Stimulated activated CD4-positive, alpha-beta T cell treated with anti-CD3 and anti-CD28 coated beads, Interleukin-15, amount 100 ng/mL, for 1 hour (primary cell): ENCODE data around the gene SHC2.
"Not testable (repeated sequence)": the region's sequence is repeated elsewhere in the genome, so short reads cannot be mapped to it uniquely, and the experiment has no call there.

Source experiments
- DNase-seq, 2 donors: peaks; one replicate each; pipeline ENCODE4 v3.0.0-alpha.2; 2020; ENCODE audit warnings: low read depth in 1 of 2, low spot score in 1 of 2

Gene SHC2

DNA sequence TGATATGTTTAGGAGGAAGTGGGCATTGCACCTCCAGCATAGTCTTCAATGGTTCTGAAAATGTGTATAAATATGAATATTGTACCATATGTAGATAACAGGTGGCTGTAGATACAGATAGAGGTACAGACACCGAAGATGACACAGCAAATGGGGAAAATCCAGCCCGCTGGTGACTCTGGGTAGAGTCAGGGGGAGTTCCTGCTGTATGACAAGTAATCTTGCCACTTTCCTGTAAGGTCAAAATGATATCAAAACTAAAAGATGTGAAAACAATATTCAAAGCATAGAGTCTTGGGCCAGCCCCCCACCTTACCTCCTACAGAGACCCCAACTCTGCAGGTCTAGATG lies 69.7 kb downstream of the SHC2 start:
- no peak for DNase-seq

DNA sequence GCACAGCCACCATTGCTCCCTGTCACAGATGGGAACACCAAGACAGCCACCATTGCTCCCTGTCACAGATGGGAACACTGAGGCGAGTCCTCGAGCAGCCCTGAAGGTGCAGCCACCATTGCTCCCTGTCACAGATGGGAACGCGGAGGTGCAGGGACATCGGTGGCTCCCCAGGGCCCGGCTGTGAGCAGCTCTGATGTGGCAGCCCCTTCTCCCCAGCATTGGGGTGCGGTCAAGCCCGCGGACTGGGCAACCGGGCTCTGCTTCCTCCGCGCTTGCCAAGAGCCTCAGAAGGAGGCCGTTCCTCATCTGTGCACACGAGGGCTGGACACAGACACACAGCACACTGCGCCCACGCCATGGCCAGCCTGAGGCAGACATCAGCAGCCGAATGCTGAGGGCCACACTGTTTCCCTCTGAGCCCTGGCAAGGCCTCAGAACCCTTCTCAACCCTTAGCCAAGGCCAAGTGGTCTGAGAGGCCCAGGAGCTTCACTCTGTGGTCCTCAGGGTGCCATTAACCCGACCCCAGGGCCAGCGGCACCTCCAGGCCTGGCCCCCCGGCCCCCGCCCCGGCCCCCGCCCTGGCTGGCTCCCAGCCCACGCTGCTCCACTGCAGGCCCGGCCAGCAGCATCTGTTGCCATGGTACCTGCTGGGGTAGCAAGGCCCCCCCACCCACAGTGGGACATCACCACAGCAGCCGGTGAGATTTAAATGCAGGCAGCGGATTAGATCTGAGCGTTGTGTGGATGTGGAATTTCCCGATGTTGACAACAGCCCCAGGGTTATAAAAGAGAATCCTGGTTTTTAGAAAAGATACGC lies 70.2 kb downstream of the SHC2 start:
- DNase-seq = no peak

DNA sequence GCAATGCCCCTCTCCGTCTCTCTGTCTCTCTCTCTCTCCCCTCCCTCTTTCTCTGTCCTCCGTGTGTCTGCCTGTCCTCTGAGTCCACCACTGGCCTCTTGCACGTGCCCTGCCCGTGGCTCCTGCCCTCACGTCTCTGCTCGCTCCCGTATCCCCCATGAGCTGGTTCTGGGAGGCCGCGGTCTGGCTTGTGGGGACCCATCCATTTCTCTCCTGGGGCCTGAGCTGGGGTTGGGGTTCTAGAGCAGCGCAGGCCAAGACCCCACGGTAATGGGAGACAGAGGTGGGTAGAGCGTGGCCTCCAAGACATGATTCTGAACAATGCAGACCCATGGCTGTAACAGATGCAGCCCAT lies 70.9 kb downstream of the SHC2 start:
- no peak for DNase-seq

DNA sequence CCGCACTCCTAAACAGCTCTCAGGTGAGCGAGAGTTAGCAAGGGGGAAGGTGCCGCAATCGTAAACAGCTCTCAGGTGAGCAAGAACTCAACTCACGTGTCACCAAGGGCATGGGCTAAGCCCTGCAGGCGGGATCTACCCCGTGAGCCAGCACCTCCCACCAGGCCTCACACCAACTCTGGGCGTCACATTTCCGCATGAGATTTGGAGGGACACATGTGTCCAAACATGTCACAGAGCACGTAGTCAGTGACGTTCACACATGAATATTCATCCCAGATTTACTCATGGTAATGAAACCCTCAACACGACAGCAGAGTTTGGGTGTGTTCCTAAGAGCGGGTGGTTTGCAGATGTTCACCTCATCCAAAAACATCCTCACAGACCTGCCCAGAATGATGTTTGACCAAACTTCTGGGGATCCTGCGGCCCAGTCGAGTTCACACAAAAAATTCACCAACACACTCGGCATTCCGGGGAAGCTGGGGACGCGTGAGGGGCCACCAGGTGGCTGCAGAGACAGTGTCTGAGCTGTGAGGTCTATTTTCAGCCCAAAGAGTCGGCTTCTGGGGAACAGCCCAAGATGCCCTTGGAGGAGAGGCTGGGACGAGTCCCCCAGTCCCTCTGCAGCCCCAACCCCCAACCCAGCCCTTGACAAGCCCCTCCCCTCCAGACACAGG lies 71.4 kb downstream of the SHC2 start:
- no peak for DNase-seq

DNA sequence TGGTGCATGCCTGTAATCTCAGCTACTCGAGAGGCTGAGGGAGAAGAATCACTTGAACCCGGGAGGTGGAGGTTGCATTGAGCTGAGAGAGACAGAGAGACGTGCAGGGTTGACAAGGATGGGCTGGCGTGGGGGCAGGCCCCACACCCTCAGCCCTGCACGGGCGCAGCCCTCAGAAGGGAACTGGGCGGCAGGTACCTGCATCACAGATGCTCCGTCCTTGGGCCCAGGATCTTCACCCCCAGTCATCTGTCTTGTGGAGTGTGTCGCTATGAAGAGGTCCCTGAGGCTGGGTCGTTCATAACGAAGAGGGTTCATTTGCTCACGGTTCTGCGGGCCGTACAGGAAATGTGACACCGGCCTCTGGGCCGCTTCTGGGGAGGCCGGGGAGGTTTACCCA lies 72.1 kb downstream of the SHC2 start:
- no peak for DNase-seq

DNA sequence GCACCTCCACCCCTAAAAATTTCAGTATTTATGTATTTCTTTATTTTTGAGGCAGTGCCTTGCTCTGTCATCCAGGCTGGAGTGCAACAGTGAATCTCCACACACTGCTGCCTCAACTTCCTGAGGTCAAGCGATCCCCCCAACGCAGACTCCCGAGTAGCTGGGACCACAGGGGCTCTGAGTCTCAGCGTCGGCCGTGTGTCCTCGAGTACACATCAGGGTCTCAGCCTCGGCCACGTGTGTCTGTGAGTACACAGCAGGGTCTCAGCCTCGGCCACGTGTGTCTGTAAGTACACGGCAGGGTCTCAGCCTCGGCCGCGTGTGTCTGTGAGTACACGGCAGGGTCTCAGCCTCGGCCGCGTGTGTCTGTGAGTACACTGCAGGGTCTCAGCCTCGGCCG lies 73.1 kb downstream of the SHC2 start:
- DNase-seq = no peak

DNA sequence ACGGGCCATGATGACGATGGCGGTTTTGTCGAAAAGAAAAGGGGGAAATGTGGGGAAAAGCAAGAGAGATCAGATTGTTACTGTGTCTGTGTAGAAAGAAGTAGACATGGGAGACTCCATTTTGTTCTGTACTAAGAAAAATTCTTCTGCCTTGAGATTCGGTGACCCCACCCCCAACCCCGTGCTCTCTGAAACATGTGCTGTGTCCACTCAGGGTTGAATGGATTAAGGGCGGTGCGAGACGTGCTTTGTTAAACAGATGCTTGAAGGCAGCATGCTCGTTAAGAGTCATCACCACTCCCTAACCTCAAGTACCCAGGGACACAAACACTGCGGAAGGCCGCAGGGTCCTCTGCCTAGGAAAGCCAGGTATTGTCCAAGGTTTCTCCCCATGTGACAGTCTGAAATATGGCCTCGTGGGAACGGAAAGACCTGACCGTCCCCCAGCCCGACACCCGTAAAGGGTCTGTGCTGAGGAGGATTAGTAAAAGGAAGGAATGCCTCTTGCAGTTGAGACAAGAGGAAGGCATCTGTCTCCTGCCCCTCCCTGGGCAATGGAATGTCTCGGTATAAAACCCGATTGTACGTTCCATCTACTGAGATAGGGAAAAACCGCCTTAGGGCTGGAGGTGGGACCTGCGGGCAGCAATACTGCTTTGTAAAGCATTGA lies 74.1 kb downstream of the SHC2 start:
- DNase-seq = not testable (repeated sequence)

DNA sequence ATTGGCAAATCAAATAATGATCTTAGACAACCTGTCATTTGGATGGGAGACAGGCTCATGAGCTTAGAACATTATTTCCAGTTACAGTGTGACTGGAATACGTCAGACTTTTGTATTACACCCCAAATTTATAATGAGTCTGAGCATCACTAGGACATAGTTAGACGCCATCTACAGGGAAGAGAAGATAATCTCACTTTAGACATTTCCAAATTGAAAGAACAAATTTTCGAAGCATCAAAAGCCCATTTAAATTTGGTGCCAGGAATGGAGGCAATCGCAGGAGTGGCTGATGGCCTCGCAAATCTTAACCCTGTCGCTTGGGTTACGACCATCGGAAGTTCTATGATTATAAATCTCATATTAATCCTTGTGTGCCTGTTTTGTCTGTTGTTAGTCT lies 74.6 kb downstream of the SHC2 start:
- not testable (repeated sequence) for DNase-seq

DNA sequence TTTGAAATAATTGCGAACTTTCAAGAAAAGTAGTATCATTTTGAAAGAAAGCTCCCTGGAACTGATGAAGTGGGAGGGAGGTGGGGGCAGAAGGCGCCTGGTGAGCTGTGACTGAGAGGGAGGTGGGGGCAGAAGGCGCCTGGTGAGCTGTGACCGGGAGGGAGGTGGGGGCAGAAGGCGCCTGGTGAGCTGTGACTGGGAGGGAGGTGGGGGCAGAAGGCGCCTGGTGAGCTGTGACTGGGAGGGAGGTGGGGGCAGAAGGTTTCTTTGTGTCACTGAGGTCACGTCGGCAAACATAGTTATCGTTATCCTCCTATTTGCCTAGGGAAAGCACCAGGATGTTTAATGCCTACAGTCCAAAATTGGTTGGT lies 76.0 kb downstream of the SHC2 start:
- no peak for DNase-seq

DNA sequence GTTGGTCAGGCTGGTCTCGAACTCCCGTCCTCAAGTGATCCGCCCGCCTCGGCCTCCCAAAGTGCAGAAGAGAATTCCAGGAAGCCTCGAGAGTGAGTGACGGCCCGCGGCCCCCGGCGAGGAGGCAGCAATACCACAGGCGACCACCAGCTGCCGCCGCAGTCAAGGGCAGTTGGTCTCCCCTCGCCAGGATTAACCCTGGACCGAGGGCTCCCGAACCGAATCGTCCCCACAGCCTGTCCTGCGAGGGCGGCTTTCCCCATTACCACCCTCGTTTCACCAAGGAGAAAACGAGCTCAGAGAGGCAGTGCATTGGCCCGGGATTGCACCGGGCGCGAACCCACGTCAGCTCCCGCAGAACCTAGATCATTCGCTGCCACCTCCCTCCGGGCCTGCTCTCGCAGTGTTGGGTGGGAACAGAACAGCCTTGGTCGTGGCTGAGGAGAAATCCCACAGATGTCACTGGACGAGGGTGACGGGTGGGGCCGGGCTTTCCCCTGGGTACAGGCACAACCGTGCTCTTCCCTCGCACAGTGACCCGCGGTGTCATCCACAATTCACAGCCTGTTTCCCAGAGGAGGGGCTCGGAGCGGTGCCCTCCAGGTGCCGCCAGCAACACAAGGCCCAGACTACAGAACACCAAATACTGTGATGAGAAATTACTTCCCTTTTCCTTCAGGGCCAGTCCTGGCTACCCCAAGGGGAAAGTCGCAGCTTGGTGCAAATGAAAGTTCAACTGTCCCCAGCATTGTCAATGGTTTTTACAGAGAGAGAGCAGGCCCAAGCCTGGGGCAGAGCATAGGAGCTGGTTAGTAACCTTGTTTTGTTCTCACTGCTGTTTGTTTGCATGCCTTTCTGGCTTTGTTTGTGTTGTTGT lies 76.7 kb downstream of the SHC2 start:
- no peak for DNase-seq

DNA sequence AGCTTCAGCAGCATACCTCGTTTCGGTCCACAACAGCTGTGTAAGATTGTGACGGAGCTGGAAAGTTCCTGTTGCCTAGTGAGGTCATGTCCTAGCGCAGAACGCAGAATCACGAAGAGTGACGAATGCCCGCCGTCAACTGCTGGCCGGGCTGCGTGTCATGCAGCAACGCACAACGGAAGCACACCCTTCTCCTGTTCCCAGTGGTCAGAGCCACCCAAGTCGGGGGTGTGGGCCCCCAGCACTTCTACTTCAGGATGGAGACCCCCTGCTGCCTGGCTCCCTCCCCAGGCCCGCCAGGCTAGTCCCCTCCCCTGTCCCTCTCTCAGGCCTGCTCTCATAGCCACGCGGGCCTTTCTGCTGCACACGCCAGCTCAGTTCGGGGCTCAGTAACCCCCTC lies 77.8 kb downstream of the SHC2 start:
- DNase-seq = no peak

DNA sequence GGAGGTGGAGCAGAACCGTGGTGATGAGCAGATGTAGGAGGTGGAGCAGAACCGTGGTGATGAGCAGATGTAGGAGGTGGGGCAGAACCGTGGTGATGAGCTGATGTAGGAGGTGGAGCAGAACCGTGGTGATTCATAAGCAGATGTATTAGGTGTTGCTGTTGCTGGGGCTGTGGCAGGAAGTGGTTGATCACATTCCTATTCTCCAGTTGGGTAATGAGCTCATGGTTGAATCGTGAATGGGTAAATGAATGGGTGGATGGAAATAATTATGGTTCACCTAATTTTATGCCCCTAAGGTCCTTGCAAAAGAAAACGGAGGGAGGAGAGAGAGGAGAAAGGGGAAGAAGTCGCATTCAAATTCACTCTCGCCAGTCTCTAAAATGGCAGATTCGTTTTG lies 78.3 kb downstream of the SHC2 start:
- not testable (repeated sequence) for DNase-seq

DNA sequence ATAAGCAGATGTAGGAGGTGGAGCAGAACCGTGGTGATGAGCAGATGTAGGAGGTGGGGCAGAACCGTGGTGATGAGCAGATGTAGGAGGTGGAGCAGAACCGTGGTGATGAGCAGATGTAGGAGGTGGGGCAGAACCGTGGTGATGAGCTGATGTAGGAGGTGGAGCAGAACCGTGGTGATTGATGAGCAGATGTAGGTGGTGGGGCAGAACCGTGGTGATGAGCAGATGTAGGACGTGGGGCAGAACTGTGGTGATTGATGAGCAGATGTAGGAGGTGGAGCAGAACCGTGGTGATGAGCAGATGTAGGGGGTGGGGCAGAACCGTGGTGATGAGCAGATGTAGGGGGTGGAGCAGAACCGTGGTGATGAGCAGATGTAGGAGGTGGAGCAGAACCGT lies 78.9 kb downstream of the SHC2 start:
- not testable (repeated sequence) for DNase-seq

DNA sequence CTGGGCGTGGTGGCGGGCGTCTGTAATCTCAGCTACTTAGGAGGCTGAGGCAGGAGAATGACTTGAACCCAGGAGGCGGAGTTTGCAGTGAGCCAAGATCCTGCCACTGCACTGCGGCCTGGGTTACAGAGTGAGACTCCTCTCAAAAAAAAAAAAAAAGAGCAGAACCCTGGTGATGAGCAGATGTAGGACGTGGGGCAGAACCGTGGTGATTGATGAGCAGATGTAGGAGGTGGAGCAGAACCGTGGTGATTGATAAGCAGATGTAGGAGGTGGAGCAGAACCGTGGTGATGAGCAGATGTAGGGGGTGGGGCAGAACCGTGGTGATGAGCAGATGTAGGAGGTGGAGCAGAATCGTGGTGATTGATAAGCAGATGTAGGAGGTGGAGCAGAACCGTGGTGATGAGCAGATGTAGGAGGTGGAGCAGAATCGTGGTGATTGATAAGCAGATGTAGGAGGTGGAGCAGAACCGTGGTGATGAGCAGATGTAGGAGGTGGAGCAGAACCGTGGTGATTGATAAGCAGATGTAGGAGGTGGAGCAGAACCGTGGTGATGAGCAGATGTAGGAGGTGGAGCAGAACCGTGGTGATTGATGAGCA lies 80.1 kb downstream of the SHC2 start:
- not testable (repeated sequence) for DNase-seq

DNA sequence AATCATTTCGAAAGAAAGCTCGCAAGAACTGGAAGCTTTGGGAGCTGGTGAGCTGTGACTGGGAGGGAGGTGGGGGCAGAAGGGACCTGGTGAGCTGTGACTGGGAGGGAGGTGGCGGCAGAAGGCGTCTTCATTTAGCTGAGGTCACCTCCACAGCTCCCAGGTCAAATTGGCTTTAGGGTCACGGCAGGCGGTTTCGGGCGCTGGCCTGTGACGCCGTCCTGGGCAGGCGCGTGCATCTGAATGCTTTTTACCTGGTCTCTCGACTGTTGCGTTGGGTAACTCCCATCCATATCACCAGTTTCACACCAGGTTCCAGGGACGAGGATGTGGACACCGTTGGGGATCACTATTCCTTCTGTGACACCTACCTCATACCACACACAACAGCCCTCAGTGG lies 81.0 kb downstream of the SHC2 start:
- DNase-seq = no peak

DNA sequence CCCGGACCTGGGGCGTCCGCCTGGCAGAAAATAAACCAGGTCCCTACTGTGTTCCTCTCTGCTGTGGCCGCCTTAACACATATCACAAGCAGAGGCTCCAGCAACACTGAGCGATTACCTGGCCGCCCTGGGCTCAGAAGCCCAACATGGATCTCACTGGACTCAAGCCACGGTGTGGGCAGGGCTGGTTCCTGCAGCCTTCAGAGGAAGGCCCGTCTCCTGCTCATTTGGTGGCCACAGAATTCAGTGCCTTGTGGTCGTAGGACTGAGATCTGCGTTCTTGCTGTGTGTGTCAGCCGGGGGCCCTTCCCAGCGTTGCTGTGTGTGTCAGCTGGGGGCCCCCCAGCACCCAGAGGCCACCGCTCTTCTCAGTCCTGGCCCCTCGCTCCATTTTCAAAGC lies 82.1 kb downstream of the SHC2 start:
- no peak for DNase-seq

DNA sequence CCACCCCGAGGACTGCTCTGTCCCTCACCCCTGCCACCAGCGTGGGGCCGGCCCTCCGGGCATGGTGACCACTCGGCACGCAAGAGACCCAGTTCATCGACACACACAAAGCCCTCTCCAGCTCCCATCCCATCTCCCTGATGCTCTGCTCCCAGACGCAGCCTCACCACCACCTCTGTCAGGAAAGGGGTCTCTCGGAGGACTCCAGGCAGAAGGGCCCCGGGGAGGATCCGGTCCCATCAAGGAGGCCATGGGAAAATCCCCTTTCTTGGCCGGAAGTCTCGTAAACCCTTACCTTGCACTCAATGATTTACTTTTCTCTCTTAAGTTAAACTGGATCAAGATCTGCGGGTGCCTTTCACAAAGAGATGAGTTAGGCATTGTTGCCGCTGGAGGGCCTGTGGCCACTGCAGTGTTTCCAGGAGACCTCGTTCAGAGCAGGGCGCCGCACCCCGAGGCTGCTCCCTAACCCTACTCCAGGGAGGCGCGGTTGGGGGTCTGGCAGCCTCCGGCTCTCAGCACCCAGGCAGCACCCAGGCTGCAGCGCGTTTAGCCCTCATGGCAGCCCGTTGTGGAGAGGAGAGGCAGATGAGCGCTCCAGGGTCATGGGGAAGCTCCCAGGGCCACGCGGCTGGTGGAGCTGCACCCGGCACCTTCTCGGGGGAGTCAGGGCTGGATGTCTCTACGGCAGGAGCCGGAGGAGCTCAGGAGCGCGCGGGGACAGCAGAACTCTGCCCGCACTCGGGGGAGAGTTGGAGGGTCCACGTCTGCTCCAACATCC lies 82.8 kb downstream of the SHC2 start:
- DNase-seq = no peak

DNA sequence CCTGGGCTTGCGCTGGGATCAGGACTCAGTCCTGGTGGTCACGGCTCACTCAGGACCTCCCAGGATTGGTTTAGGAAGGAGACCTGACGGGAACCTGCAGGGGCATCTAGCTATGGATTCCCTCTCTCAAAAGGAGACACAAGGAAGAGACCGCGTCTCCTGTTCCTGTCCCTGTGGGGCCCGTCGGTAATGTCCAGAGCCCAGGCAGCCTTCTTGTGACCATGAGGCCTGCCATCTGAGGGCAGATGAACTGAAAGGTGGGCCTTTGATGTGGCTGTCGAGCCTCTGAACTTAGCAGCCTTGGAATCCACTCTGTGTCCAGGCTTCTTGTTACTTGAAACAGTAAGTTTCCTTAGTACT lies 84.7 kb downstream of the SHC2 start:
- DNase-seq = no peak

DNA sequence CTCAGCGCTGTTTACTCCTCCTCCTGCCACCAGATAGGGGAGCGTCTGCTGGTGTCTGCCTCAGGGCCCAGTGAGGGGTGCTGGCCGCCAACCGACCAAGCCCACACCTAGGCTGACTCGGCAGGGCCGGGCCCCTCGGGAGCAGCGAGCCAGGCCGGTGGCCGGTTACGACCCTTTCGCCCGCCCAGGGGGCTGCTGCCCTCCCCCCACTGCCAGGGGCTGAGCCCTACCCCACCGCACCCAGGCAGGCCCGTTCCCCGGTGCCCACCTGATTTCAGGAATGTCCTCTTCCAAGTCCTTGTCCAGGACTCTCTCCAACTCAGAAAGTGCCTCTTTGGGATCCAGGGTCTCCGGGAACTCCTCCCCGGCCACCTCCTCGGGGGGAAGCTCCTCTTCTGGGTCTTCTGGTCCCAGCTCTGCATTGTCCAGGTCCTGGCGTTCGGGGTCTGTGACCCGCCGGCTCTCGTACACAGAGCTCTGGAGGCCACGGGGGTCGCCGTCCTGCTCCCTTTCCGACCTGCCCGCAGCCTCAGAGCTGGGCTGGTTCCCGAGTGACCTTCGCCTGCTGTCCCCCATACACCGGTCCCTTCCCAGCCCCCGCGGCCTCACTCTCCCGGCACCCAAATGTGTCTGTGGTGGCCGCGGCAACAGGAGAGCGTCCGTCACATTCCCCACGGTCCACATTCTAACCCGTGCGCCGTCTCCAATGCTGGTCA lies 85.3 kb downstream of the SHC2 start:
- DNase-seq = no peak

DNA sequence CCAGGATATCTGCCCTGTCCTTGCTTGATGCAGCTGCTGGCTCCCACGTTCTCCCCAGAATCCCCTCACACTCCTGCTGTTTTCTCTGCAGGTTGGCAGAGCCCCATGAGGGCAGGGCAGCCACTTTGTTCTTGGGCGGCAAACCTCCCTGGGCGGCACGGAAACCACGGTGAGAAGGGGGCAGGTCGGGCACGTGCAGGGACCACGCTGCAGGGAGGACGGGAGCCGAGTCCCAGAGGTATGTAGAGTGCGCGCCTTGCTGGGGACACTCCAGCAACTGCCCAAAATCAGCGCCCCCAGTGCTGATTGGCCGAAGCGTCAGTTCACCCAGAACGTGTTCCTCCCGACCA lies 86.0 kb downstream of the SHC2 start:
- DNase-seq = no peak
